Stimulated activated CD8-positive, alpha-beta memory T cell treated with anti-CD3 and anti-CD28 coated beads, Interleukin-4, amount 100 ng/mL, for 24 hours (primary cell): ENCODE data around the gene APOL2.
A peak's percentile ranks its signal among the peaks of the same experiment; 100 is the strongest.
"Not testable (repeated sequence)": the region's sequence is repeated elsewhere in the genome, so short reads cannot be mapped to it uniquely, and the experiment has no call there.

Source experiments
- DNase-seq: peaks from one replicate; pipeline ENCODE4 v3.0.0-alpha.2; 2020; ENCODE audit warnings: low read depth

APOL2 gene

DNA sequence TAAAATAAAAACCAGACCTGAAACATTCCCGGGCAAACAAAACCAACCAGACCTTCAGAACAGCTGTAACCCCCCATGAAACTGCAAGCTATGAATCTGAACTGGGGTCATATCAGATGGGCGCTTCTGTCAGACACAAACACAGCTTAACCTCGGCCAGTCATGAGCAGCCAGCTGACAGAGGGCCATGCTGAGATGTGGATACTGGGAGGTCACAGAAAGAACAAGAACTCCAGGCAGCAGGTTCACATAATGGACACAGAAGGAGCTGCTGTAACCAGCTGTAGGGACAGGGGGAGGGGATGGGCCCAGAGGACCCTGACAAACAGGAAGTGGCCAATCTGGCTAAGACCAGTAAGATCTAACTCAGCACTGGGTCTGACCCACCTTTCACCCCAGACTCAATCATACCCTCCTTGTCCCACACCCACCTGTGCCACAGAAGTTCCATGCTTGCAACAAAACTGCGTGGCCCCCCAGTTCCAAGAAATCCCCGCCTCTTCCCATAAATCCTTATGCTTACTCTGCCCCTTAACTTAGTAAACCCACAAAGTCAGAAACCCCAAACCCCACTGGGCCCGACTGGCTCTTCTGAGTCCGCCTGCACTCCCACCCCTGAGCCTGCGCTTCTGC lies 41.7 kb downstream of the APOL2 start:
- DNase-seq, result no peak

DNA sequence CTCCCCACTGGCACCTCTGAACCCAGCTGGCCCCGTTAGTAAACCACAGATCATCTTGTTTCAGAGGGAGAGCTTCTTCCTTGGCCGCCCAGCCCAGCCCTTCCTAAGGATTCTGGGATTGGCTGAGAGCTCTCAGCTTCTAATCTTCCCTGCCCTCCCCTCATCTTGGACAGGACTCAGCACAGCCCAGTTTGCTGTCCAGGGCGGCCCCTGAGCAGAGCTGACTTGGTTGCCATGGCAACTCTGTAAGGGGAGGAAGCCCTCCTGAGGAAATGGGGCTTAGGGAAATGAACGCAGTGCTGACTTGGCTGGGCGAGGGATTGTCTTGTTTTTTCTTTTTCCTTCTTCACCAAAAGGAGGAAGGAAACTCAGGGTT lies 42.3 kb downstream of the APOL2 start:
- no peak for DNase-seq

GRCh38 chr22:36196254-36197064 lies 42.9 kb downstream of the APOL2 start:
- no peak for DNase-seq

- peak; percentile 22 for DNase-seq
Observed at GRCh38 chr22:36194971-36195370, 44.4 kb downstream of the APOL2 start.

GRCh38 chr22:36194385-36194784 lies 44.9 kb downstream of the APOL2 start:
- no peak for DNase-seq

GRCh38 chr22:36193577-36193976 lies 45.8 kb downstream of the APOL2 start:
- DNase-seq, result no peak

GRCh38 chr22:36193171-36193570 lies 46.2 kb downstream of the APOL2 start:
- no peak for DNase-seq

- DNase-seq, result no peak
Observed at GRCh38 chr22:36192542-36192941, 46.8 kb downstream of the APOL2 start.

- no peak for DNase-seq
Observed at GRCh38 chr22:36191106-36191836, 48.1 kb downstream of the APOL2 start.

- DNase-seq, result not testable (repeated sequence)
Observed at GRCh38 chr22:36187862-36188261, 51.5 kb downstream of the APOL2 start.

DNA sequence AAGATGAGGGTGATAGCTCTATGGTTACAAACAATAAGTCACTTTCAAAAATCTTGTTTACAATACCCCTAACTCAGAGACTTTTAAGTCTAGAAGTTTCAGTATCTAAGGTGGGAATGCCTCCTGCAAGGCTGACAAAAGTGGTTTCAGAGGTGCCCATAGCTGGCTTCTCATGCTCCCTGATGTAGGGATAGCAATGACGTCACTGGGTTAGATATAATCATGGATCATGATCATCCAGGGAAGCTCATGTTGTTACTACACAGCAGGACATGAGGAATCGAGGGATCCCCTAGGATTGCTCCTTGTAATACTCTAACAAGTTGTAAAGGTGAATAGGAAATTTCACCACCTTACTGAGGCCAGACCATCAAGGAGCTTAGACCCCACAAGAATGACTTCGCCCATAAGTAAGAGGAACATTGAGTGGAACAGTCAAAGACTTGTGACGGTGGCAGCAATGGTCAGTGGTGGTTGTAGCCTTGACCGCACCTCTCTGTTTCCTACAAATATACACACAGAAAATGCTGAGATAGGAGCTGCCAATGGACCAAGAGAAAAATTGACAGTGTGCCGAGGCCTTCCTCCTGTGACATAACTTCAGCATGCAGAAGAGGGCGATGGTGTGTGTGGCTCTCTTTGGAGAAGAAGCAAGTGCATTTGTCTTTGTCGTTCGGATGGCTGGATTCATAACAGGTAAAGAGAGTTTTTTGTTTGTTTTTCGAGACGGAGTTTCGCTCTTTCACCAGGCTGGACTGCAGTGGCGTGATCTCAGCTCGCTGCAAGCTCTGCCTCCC lies 53.3 kb downstream of the APOL2 start:
- no peak for DNase-seq

- no peak for DNase-seq
Observed at GRCh38 chr22:36184433-36185025, 54.8 kb downstream of the APOL2 start.

GRCh38 chr22:36183446-36183845 lies 55.9 kb downstream of the APOL2 start:
- no peak for DNase-seq

DNA sequence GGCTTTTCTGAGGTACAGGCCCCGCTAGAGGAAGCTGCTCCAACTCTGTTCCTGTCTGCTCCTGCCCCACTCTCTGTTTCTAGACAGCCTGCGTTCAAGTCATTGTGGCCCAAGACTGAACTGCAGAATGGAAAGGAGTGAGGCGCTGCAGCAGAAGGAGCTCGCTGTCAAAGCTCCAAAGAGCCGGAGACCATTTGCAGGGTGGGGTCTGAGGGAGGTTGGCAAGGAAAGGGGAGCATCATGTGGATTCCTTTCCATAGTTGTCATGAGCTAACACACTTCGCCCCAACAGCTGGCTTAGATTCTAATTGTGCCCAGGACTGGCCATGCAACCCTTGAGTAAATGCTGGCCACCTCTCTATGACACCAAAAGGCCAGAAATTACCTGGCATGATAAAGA lies 56.5 kb downstream of the APOL2 start:
- no peak for DNase-seq

- no peak for DNase-seq
Observed at GRCh38 chr22:36182056-36182455, 57.3 kb downstream of the APOL2 start.

- DNase-seq, result no peak
Observed at GRCh38 chr22:36180928-36181327, 58.4 kb downstream of the APOL2 start.

DNA sequence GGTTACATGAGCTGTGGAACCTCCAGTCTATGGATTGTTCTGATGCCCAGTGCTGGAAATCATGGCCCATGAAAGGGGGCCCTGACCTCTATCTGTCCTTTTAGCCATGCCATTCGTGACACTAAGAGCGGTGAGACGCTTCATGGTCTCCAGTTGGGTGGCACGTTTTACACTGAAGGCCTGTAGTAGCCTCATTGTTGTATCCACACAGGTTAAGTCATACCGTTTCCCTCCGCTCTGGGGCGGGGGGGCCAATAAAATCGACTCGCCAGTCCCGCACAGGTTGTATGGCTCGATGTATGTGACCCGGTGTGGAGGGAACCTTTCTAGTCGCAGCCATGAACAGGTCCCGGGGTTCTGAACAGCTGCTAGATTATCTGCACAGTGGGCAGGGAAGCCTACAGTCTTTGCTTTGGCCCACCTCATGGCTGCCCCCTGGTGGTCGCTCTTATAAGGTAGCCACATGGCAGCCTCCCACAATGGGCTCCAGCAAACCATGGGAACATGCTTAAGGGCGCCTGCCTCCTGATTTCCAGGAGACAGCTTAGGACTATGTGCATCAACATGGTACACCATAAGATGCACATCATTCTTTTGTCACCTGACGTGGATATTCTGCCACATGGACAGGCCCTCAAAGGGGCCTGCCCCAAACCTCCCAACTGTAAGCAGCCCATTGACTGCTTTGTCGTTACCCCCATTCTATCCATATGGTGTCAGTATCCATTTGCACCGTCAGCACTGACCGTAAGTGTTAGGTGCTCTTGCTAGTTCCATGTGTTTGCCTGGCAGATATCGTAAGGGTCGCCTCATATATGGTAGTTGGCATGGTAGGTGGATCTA lies 59.1 kb downstream of the APOL2 start:
- peak; percentile 81 for DNase-seq

GRCh38 chr22:36177160-36177559 lies 62.2 kb downstream of the APOL2 start:
- no peak for DNase-seq
